DMS79 treated with DMSO at 0.1 percent for 48 hours (cell line): ENCODE measurements around the gene S1PR2.
"Not testable (repeated sequence)": the region's sequence is repeated elsewhere in the genome, so short reads cannot be mapped to it uniquely, and the experiment has no call there.

Source experiments
- DNase-seq: peaks from one replicate; lab custom pipeline; 2025; lab: John Stamatoyannopoulos, UW

S1PR2 gene

DNA sequence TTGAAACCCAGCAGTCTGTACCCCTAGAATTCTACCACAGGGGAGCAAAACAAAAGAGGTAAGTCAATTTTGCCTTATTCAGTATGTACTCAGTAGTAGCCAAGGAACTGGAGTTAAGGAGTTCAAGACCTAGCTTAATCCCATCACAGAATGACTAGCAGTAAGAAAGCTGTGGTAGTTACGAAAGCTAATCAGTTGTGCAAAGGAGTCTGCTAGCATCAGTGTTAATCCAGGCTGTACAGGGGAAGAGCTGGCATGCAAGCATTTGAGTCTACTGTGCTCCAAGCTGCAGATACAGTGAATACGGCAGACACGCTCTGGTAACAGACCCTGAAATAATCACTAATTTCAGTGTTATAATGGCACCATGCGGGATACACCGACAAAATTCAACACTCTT lies 41.1 kb downstream of the S1PR2 start:
- no peak for DNase-seq

DNA sequence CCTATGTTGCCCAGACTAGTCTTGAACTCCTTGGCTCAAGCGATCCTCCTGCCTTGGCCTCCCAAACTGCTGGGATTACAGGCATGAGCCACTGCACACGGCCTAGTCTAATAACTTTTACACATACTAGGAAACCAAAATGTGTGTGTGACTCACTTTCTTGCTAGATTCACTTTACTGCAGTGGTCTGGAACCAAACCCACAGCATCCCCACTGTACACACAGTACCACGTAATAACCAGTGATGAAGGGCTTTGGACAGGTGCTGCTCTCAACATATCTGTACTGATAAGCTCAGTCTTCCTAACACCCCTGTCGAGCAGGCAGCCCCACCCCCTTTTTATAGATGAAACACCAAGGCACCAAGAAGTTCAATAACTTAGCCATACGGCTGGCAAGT lies 41.5 kb downstream of the S1PR2 start:
- no peak for DNase-seq

DNA sequence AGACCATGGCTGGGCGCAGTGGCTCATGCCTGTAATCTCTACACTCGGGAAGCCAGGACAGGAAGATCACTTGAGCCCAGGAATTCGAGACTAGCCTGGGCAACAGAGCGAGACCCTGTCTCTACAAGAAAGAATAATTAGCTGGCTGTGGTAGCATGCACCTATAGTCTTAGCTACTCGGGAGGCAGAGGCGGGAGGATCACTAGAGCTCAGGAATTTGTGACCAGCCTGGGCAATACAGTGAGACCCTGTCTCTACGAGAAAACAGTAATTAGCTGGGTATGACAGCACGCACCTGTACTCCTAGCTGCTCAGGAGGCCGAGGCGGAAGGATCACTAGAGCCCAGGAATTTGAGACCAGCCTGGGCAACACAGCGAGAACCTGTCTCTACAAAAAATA lies 43.8 kb downstream of the S1PR2 start:
- no peak for DNase-seq

DNA sequence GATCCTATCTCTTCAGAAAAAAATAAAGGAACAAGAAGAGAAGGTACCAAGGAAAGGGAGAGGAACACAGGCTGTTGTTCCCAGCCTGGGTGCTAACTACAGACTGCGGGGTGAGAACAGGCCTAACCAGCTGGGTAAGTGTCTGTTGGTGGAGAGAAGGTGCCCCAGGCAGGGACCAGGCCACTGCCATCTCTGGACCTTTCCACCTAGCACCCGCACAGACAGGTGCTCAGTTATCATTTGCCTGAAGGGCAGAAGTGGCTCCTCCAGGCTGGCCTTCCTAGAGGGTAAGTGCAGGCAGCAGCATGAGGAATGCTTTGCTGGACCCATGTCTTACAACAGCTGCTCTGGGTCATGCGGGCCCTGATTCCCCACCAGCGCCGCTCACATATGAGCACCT lies 46.5 kb downstream of the S1PR2 start:
- no peak for DNase-seq

DNA sequence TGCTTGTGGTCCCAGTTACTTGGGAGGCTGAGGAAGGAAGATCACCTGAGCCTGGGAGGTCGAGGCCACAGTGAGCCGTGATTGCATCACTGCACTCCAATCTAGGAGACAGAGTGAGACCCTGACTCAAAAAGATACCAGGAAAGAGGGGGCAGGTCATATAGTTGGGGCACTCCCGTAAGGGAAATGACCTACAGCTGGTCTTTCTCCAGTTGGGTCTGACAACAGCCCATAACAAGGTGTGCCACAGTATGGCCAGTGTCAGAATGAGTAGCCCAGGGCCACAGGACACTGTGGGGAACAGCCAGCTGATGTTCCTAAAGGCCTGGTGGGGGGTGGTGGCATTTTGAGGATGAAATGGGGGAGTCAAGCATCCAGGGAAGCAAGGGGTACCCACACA lies 47.2 kb downstream of the S1PR2 start:
- no peak for DNase-seq

DNA sequence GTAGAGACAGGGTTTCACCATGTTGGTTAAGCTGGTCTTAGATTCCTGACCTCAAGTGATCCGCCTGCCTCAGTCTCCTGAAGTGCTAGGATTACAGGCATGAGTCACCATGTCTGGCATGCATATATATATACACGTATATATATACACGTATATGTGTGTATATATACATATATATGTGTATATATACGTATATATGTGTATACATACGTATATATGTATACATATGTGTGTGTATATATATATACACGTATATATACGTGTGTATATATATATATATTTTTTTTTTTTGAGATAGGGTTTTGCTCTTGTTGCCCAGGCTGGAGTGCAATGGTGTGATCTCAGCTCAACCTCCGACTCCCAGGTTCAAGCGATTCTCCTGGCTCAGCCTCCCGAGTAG lies 48.3 kb downstream of the S1PR2 start:
- no peak for DNase-seq

DNA sequence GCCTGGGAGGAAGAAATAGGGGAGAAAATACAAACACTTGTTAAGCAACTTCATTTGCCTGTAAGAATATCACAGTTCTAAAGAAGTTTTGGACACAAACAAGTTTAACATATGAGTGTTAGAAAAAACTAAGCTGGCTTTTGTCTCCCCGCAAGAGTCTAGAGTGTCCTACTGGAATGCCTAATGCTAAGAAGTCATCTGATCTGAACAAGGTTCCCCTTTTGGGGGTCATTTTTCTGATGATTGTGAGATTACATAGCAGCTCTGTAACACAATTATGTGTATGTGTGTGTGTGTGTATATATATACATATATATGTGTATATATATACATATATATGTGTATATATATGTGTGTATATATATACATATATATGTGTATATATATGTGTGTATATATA lies 49.1 kb downstream of the S1PR2 start:
- no peak for DNase-seq

DNA sequence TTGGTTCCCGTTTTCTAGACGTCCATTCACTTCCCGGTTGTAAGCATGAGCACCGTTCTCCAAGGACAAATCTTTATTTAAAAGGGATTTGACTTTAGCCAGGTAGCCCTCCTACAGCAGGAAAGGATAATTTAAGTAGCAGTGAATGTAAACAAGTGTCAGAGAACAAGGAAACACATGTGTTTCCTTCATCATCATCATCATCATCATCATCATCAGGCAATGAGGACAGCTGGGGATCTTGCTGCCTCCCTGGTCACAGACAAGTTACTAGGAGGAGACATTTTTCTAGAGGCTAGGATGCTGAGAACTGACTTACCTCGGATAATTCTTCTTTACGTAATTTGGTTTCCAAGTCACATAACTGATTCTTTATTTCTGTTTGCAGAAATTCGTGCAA lies 50.7 kb downstream of the S1PR2 start:
- DNase-seq, result no peak

DNA sequence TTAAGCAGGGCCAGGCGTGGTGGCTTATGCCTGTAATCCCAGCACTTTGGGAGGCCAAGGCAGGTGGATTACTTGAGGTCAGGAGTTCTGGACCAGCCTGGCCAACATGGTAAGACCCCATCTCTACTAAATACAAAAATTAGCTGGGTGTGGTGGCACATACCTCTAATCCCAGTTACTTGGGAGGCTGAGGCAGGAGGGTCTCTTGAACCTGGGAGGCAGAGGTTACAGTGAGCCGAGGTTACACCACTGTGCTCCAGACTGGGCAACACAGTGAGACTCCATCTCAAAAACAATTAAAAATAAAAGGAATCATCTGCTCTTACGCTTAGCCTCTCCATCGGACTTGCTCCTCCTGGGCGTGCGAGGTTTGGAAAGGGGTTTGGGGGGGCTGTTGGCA lies 51.1 kb downstream of the S1PR2 start:
- not testable (repeated sequence) for DNase-seq

DNA sequence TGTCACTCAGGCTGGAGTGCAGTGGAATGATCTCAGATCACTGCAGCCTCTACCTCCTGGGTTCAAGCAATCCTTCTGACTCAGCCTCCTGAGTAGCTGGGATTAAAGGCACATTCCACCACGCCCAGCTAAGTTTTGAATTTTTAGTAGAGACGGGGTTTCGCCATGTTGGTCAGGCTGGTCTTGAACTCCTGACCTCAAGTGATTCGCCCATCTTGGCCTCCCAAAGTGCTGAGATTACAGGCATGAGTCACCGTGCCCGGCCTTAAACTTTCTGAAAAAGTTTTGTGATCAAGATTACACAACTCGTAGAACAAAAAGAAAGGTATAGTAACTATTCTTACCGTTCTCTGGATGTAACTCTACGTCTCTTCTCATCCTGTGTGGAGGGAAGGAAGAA lies 57.6 kb downstream of the S1PR2 start:
- no peak for DNase-seq
